ENCODE data around the gene GOLGA1.

GOLGA1 gene

DNA sequence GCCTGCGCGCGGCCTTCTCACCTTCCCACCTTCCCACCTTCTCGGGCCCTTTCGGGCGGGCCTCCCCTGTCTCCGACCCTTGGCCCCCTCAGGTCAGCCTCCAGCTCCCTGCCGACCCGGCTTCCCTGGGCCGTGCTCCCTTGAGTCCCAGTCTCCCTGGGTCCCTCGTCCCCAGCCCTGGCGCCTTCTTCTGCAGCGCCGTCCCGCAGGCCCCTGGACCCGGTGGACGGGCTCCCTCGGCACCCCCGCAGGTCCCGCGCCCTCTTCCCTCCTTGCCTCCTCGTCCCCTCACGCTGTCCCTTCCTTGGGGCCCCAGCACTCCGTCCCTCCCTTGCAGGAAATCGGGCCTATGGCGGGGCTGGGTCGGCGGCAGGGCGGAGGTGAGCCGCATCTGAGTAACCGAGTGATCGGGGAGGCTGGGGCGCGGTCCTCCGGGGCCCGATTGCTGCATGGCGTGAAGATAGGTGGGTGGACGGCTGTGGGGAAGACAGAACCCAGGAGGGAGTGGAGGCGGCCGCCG is 71.4 kb downstream of the GOLGA1 start:
- Histone ChIP-seq H3K9ac (ENCODE audit: low read length) (peak overlapping the region; percentile 88), H3K4me2 (ENCODE audit: low read length) (peak overlapping the region; percentile 93), H3K79me2 (ENCODE audit: low read length) (peaks cover 73% of the 10 kb centered on the region), H3K9me3 (ENCODE audit: insufficient read depth, low read length) (no peaks in the 10 kb centered on the region), H4K20me1 (ENCODE audit: insufficient read depth, low read length) (peaks cover 38% of the 10 kb centered on the region), H3K36me3 (replicated peaks; ENCODE audit: low read depth, low read length) (peaks cover 30% of the 10 kb centered on the region), H3K4me1 (ENCODE audit: low read length) (peaks cover 38% of the 10 kb centered on the region), H3K4me3 (ENCODE audit: low read length) (peak overlapping the region; percentile 81), H3K27ac (ENCODE audit: low read length) (peak overlapping the region; percentile 89), H3K27me3 (ENCODE audit: low read depth, low read length) (no peaks in the 10 kb centered on the region), H2AFZ (ENCODE audit: low read depth, low read length) (no peak overlapping the region)
- no peak for TF ChIP-seq EZH2phosphoT487 (IDR thresholded peaks at IDR 0.05; ENCODE audit: low read depth)
- TF ChIP-seq, protein P1, sequence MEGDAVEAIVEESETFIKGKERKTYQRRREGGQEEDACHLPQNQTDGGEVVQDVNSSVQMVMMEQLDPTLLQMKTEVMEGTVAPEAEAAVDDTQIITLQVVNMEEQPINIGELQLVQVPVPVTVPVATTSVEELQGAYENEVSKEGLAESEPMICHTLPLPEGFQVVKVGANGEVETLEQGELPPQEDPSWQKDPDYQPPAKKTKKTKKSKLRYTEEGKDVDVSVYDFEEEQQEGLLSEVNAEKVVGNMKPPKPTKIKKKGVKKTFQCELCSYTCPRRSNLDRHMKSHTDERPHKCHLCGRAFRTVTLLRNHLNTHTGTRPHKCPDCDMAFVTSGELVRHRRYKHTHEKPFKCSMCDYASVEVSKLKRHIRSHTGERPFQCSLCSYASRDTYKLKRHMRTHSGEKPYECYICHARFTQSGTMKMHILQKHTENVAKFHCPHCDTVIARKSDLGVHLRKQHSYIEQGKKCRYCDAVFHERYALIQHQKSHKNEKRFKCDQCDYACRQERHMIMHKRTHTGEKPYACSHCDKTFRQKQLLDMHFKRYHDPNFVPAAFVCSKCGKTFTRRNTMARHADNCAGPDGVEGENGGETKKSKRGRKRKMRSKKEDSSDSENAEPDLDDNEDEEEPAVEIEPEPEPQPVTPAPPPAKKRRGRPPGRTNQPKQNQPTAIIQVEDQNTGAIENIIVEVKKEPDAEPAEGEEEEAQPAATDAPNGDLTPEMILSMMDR (IDR thresholded peaks at IDR 0.05; ENCODE audit: low read depth, low read length): no peak

DNA sequence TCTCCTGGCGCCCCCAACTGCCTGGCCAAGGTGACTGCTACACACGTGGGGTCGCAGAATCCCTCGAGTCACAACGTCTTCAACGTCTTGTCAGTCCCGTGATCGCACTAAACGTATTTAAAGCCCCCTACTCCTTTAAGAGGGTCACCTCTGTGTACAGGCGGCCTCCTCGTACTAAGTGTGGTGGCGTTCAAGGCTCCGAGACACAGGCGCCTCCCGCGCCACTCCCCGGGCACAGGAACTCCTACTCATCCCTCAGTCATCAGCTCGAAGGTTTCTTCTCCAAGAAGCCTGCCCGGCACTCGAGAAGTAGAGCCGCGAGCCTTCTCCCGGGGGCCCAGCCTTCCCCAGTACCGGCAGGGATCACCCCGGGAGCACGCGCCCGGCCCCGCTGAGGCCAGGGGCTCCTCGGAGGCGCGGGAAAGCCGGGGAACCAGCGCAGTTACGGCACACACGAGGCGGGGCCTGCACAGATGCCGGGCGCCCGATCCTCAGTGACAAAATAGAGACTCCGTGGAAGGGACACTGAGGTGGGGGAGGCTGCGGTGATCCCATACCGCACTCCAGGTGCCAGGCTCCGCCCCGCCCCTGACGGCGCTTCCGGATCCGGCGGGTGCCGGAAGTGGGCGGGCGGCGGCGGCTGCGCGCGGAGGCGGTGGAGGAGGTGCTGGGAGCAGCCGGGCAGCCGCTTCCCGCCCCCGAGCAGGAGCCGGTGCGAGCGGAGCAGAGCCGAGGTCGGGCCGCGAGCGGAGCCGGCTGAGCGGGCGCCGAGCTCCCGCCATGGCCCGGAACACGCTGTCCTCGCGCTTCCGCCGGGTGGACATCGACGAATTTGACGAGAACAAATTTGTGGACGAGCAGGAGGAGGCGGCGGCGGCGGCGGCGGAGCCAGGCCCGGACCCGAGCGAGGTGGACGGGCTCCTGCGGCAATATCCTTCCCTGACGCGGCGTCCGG is 72.1 kb downstream of the GOLGA1 start:
- Histone ChIP-seq H3K4me2 (ENCODE audit: low read length) (peak overlapping the region; percentile 93), H2AFZ (ENCODE audit: low read depth, low read length) (no peak overlapping the region), H4K20me1 (ENCODE audit: insufficient read depth, low read length) (peaks cover 31% of the 10 kb centered on the region), H3K4me1 (ENCODE audit: low read length) (peaks cover 39% of the 10 kb centered on the region), H3K9ac (ENCODE audit: low read length) (peak overlapping the region; percentile 88), H3K79me2 (ENCODE audit: low read length) (peaks cover 66% of the 10 kb centered on the region), H3K27ac (ENCODE audit: low read length) (peak overlapping the region; percentile 89), H3K27me3 (ENCODE audit: low read depth, low read length) (no peaks in the 10 kb centered on the region), H3K9me3 (ENCODE audit: insufficient read depth, low read length) (no peaks in the 10 kb centered on the region), H3K36me3 (replicated peaks; ENCODE audit: low read depth, low read length) (peaks cover 25% of the 10 kb centered on the region), H3K4me3 (ENCODE audit: low read length) (peak overlapping the region; percentile 81)
- TF ChIP-seq, protein P1 (IDR thresholded peaks at IDR 0.05; ENCODE audit: low read depth, low read length): peak; percentile 51
- TF ChIP-seq EZH2phosphoT487 (IDR thresholded peaks at IDR 0.05; ENCODE audit: low read depth): no peak

DNA sequence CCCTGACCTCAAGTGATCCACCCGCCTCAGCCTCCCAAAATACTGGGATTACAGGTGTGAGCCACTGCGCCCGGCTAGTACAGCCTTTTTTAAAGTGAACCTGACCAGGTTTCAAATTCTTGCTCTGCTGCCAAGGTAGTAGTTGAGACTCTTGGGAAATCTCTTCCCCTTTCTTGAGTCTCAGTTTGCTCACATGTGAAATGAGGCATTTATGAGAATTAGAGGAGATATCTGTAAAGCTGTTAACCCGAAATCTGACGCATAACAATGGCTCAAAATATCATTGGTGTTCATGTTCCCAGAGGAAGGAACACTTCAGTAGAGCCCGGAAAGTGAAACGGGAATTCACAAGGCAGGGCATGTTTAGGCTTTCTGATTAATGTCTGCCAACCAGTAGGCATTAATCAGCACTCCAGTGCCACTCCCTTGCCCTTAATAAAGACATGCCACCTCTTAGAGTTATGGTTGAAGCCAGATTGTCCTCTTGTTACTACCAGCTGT is 77.5 kb downstream of the GOLGA1 start:
- Histone ChIP-seq H3K9ac (ENCODE audit: low read length) (no peak overlapping the region), H3K4me2 (ENCODE audit: low read length) (peak overlapping the region; percentile 67), H3K4me1 (ENCODE audit: low read length) (peaks cover 38% of the 10 kb centered on the region), H3K27ac (ENCODE audit: low read length) (peak overlapping the region; percentile 31), H3K36me3 (replicated peaks; ENCODE audit: low read depth, low read length) (peaks cover 31% of the 10 kb centered on the region), H3K9me3 (ENCODE audit: insufficient read depth, low read length) (no peaks in the 10 kb centered on the region), H3K4me3 (ENCODE audit: low read length) (0 out of 2 replicates have a peak overlapping the region, but pooled peaks have one; percentile 17), H3K79me2 (ENCODE audit: low read length) (peaks cover 47% of the 10 kb centered on the region), H2AFZ (ENCODE audit: low read depth, low read length) (peak overlapping the region; percentile 28; the same call in 1 of the 2 replicates), H4K20me1 (ENCODE audit: insufficient read depth, low read length) (peaks cover 28% of the 10 kb centered on the region), H3K27me3 (ENCODE audit: low read depth, low read length) (no peaks in the 10 kb centered on the region)
- TF ChIP-seq, protein P1 (IDR thresholded peaks at IDR 0.05; ENCODE audit: low read depth, low read length): no peak
- TF ChIP-seq EZH2phosphoT487 (IDR thresholded peaks at IDR 0.05; ENCODE audit: low read depth): no peak
